Spinal cord (tissue), 10 donors: ENCODE measurements around the gene ANKRD34A. TPM values are rescaled to one million over a fixed set of nuclear protein-coding genes. Genes with fewer than 3 reads are reported as not detected.

Experiments used
- DNase-seq, 6 donors: peaks; one replicate each; pipeline versions ENCODE4 v3.0.0 to v3.0.0-alpha.2; 2013 to 2015; ENCODE audit warnings: low spot score in 6 of 6, low read depth in 4 of 6
- H3K27ac ChIP-seq: one replicate; pipeline ENCODE4 v1.5.1; 2013; ENCODE audit warnings: low read depth, low read length, control low read depth
- H3K27me3 ChIP-seq: one replicate; pipeline ENCODE4 v1.6.1; 2013; ENCODE audit warnings: low read length; ENCODE audit not compliant: control insufficient read depth, insufficient read depth
- H3K36me3 ChIP-seq: one replicate; pipeline ENCODE4 v1.6.1; 2013; ENCODE audit warnings: low read length; ENCODE audit not compliant: control insufficient read depth, insufficient read depth
- H3K4me1 ChIP-seq: one replicate; pipeline ENCODE4 v1.6.1; 2013; ENCODE audit warnings: low read length; ENCODE audit not compliant: control insufficient read depth, insufficient read depth
- H3K4me3 ChIP-seq: one replicate; pipeline ENCODE4 v1.5.1; 2013; ENCODE audit warnings: low read depth, low read length, control low read depth
- H3K9me3 ChIP-seq: one replicate; pipeline ENCODE4 v1.6.1; 2013; ENCODE audit warnings: low read length; ENCODE audit not compliant: control insufficient read depth, insufficient read depth
- WGBS: methylation state at CpG from one replicate; pipeline ENCODE4 v1.1.5; 2013; ENCODE audit warnings: missing lambda C conversion rate; ENCODE audit not compliant: insufficient coverage; 5-methylcytosine and 5-hydroxymethylcytosine counted together
- polyA plus RNA-seq, 2 donors: library from polyadenylated mRNA; unstranded; fragments of 120-200 nt; gene quantifications; one replicate each; pipeline ENCODE4 v1.2.1, GENCODE V29; 2013; ENCODE audit not compliant: insufficient read length in 2 of 2
- total RNA-seq, 2 donors: library from RNA; depleted of rRNA in 1 of 2; stranded (reverse); fragments of 120-200 nt in 1 of 2; fragments of >200 nt in 1 of 2; gene quantifications; one replicate each; pipeline versions ENCODE4 v1.2.3 to v1.2.4, GENCODE V29; 2013 to 2014
- donor health status: healthy.

The ANKRD34A gene
- total and polyA plus RNA-seq, 4 donors = 1.6 to 9.2 (median 5.2) TPM

GRCh38 chr1:145952903-145953302 lies 11.5 kb downstream of the ANKRD34A start:
- Histone ChIP-seq H3K36me3 (peaks cover 3% of the 10 kb centered on the region), H3K9me3 (no peaks in the 10 kb centered on the region), H3K4me1 (peaks cover 5% of the 10 kb centered on the region), H3K27ac (no peak overlapping the region), H3K4me3 (no peak overlapping the region), H3K27me3 (no peaks in the 10 kb centered on the region)
- 100% methylated on average over 2 of the region's 3 CpGs for WGBS
- DNase-seq = no peak

- Histone ChIP-seq H3K27ac (no peak overlapping the region), H3K4me3 (no peak overlapping the region), H3K4me1 (peaks cover 5% of the 10 kb centered on the region), H3K9me3 (no peaks in the 10 kb centered on the region), H3K27me3 (no peaks in the 10 kb centered on the region), H3K36me3 (peaks cover 3% of the 10 kb centered on the region)
- no CpG with 5 or more reads among the region's 1 CpG for WGBS
- DNase-seq = no peak
Measured at GRCh38 chr1:145951526-145951925, 12.8 kb downstream of the ANKRD34A start.

GRCh38 chr1:145949219-145949618 lies 15.2 kb downstream of the ANKRD34A start:
- H3K4me3 ChIP-seq = no peak overlapping the region
- H3K4me1 ChIP-seq = peaks cover 5% of the 10 kb centered on the region
- WGBS = 84% methylated on average over 4 of the region's 4 CpGs
- no peak overlapping the region for H3K27ac ChIP-seq
- no peak for DNase-seq
- H3K36me3 ChIP-seq = peaks cover 9% of the 10 kb centered on the region
- H3K9me3 ChIP-seq = no peaks in the 10 kb centered on the region
- H3K27me3 ChIP-seq = no peaks in the 10 kb centered on the region

GRCh38 chr1:145947551-145947950 lies 16.8 kb downstream of the ANKRD34A start:
- Histone ChIP-seq H3K4me1 (no peaks in the 10 kb centered on the region), H3K36me3 (peaks cover 14% of the 10 kb centered on the region), H3K9me3 (no peaks in the 10 kb centered on the region)

GRCh38 chr1:145946477-145946986 lies 17.8 kb downstream of the ANKRD34A start:
- no peak overlapping the region for H3K4me3 ChIP-seq
- 80% methylated on average over 1 of the region's 4 CpGs for WGBS

More at GRCh38 chr1:145947551-145947950, 16.8 kb downstream of the ANKRD34A start:
- Histone ChIP-seq H3K27me3 (no peaks in the 10 kb centered on the region), H3K4me3 (no peak overlapping the region), H3K27ac (no peak overlapping the region)
- DNase-seq = no peak
- WGBS = 73% methylated on average over 1 of the region's 4 CpGs

GRCh38 chr1:145944532-145944931 lies 19.8 kb downstream of the ANKRD34A start:
- 100% methylated on average over 1 of the region's 3 CpGs for WGBS
- H3K36me3 ChIP-seq = peaks cover 25% of the 10 kb centered on the region
- H3K27me3 ChIP-seq = no peaks in the 10 kb centered on the region
- no peaks in the 10 kb centered on the region for H3K4me1 ChIP-seq
- H3K27ac ChIP-seq = no peak overlapping the region
- no peak overlapping the region for H3K4me3 ChIP-seq
- DNase-seq = no peak
- no peaks in the 10 kb centered on the region for H3K9me3 ChIP-seq

More at GRCh38 chr1:145946477-145946986, 17.8 kb downstream of the ANKRD34A start:
- Histone ChIP-seq H3K9me3 (no peaks in the 10 kb centered on the region), H3K36me3 (peaks cover 17% of the 10 kb centered on the region), H3K27ac (no peak overlapping the region), H3K4me1 (no peaks in the 10 kb centered on the region), H3K27me3 (no peaks in the 10 kb centered on the region)
- DNase-seq = no peak

- H3K36me3 ChIP-seq = peaks cover 25% of the 10 kb centered on the region
- WGBS = 91% methylated on average over 5 of the region's 6 CpGs
- H3K4me1 ChIP-seq = no peaks in the 10 kb centered on the region
- H3K27me3 ChIP-seq = no peaks in the 10 kb centered on the region
- no peaks in the 10 kb centered on the region for H3K9me3 ChIP-seq
- H3K27ac ChIP-seq = no peak overlapping the region
- no peak overlapping the region for H3K4me3 ChIP-seq
- no peak for DNase-seq
Measured at GRCh38 chr1:145942871-145943270, 21.5 kb downstream of the ANKRD34A start.

- H3K9me3 ChIP-seq = no peaks in the 10 kb centered on the region
- H3K36me3 ChIP-seq = peaks cover 25% of the 10 kb centered on the region
- no peaks in the 10 kb centered on the region for H3K27me3 ChIP-seq
- DNase-seq = peak in 1 of 6 donors; percentile 32
- WGBS = 58% methylated on average over 2 of the region's 4 CpGs
- H3K4me1 ChIP-seq = no peaks in the 10 kb centered on the region
- no peak overlapping the region for H3K4me3 ChIP-seq
- no peak overlapping the region for H3K27ac ChIP-seq
Measured at GRCh38 chr1:145942405-145942804, 22.0 kb downstream of the ANKRD34A start.

- no peaks in the 10 kb centered on the region for H3K9me3 ChIP-seq
- no peaks in the 10 kb centered on the region for H3K4me1 ChIP-seq
- no CpG with 5 or more reads among the region's 1 CpG for WGBS
- H3K36me3 ChIP-seq = peaks cover 33% of the 10 kb centered on the region
- H3K27ac ChIP-seq = no peak overlapping the region
- no peaks in the 10 kb centered on the region for H3K27me3 ChIP-seq
- no peak for DNase-seq
- no peak overlapping the region for H3K4me3 ChIP-seq
Measured at GRCh38 chr1:145937436-145937835, 26.9 kb downstream of the ANKRD34A start.

GRCh38 chr1:145936247-145936646 lies 28.1 kb downstream of the ANKRD34A start:
- H3K36me3 ChIP-seq = peaks cover 32% of the 10 kb centered on the region

More at GRCh38 chr1:145936247-145936646, 28.1 kb downstream of the ANKRD34A start:
- Histone ChIP-seq H3K4me3 (no peak overlapping the region), H3K4me1 (no peaks in the 10 kb centered on the region), H3K9me3 (no peaks in the 10 kb centered on the region), H3K27me3 (no peaks in the 10 kb centered on the region), H3K27ac (peak overlapping the region; percentile 81)
- no peak for DNase-seq
- WGBS = 60% methylated on average over 1 of the region's 8 CpGs
